GM19467 (cell line): ENCODE measurements around the gene SEPHS1.
A peak's percentile ranks its signal among the peaks of the same experiment; 100 is the strongest.

Source experiments
- ATAC-seq: cut with Tn5 transposase; IDR thresholded peaks from one replicate; pipeline ENCODE4 v1.9.1; 2021; ENCODE audit warnings: mild to moderate bottlenecking, moderate library complexity; ENCODE audit not compliant: unreplicated experiment

Gene SEPHS1

DNA sequence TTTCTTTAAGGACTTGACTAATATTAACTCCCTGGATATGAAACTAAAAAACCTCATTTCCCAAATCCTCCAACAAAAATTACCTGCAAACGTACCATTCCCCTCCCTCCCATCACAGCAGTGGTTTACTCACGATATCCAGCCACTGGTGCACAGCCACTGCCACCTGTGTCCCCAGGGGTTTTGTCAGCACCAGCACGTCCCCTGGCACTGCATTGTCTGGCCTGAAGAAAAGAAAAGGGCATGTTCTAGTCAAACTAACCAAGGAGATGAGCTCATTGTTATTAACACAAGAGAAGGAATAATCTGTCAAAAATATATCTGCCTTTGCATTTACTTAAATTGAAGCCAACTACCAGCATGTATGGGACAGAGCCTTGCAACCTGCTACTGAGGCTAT lies 18.5 kb downstream of the SEPHS1 start:
- ATAC-seq = no peak

- no peak for ATAC-seq
Measured at GRCh38 chr10:13328613-13329012, 19.5 kb downstream of the SEPHS1 start.

- ATAC-seq = no peak
Measured at GRCh38 chr10:13328126-13328525, 20.0 kb downstream of the SEPHS1 start.

- no peak for ATAC-seq
Measured at GRCh38 chr10:13327534-13327933, 20.6 kb downstream of the SEPHS1 start.

DNA sequence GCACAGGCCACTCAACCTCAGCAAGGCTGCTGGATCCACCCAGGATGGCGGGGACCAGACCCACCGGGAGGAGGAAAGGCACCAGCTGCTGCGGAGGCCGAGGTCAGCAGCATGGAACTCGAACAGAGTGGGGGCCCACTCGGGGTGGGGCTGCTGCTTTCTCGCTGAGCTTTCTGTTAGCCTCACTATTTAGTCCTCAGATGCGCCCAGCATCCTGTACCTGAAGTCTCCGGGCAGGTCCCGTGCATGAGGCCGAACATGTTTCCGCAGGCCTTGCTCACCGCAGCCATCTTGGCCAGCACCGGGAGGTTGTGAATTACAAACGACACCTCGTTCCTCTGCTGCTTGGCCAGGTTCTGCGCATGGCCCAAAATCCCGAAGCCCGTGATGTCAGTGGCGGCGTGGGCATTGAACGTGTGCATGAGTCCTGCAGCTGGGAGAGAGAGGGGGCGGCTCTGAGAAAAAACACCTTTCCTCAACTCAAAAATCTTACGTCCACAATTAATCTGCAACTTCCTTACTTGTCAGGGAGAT lies 25.4 kb downstream of the SEPHS1 start:
- ATAC-seq = no peak

DNA sequence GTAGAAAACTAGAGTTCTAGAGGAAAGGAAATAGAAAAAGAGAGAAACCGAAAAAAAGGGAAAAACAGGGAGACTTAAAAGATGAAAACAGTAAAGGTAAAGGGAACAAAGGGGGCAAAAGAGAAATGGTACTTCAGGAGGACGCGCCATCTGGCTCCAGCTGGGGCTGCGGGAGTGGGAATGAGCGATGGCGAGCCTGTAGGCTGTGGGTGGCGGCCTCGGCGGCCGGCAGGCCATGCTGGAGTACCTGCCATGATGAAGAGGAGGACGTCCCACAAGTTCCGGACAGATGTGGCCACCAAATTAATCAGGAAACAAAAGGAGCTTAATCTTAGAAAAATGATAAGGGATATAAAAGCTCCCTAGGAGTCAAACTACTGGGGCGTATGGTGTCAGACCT lies 26.5 kb downstream of the SEPHS1 start:
- ATAC-seq = no peak

GRCh38 chr10:13319166-13319565 lies 28.9 kb downstream of the SEPHS1 start:
- no peak for ATAC-seq

DNA sequence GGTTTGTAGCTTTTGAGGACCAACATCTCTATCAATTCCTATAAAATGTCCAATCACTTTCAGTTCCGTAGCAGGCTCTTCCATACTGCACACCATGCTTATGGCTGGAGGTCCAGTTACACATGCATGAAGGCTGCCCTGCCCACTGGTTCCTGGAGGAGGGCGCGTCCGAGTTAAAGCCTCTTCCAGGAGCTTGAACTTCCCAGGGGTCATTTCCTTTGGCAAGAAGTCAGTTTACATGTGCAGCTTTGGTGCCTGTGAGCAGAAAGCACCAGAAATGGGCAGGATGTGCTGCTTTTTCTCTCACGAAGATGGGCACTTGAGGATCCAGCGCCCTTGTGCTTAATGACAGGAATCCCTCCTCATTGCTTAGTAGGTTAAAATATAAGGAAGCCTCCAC lies 30.6 kb downstream of the SEPHS1 start:
- ATAC-seq = no peak

DNA sequence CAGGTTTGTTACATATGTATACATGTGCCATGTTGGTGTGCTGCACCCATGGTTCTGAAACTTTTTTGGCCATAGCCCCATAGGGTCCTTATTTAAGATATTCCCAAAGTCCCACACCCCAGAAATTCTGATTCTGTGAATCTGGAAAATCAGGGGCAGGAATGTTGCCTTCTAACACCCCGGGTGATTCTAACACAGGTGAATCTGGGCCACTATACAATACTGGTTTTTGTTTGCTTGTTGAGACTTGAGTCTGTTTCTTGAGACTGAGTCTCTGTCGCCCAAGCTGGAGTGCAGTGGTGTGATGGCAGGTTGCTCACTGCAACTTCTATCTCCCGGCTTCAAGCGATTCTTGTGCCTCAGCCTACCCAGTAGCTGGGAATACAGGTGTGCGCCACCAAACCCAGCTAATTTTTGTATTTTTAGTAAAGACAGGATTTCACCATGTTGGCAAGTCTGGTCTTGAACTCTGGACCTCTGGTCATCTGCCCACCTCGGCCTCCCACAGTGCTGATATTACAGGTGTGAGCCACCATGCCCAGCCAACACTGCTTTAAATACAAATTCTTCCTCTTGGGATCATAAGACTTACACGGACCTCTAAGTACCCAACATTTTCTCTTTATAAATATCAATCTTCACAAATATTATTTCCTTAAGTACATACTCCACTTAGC lies 31.3 kb downstream of the SEPHS1 start:
- no peak for ATAC-seq

GRCh38 chr10:13315361-13315760 lies 32.7 kb downstream of the SEPHS1 start:
- ATAC-seq = no peak

- no peak for ATAC-seq
Measured at GRCh38 chr10:13311177-13311575, 36.9 kb downstream of the SEPHS1 start.

- ATAC-seq = peak; percentile 64
Measured at GRCh38 chr10:13310518-13311176, 37.4 kb downstream of the SEPHS1 start.

GRCh38 chr10:13309792-13310191 lies 38.3 kb downstream of the SEPHS1 start:
- ATAC-seq = no peak

DNA sequence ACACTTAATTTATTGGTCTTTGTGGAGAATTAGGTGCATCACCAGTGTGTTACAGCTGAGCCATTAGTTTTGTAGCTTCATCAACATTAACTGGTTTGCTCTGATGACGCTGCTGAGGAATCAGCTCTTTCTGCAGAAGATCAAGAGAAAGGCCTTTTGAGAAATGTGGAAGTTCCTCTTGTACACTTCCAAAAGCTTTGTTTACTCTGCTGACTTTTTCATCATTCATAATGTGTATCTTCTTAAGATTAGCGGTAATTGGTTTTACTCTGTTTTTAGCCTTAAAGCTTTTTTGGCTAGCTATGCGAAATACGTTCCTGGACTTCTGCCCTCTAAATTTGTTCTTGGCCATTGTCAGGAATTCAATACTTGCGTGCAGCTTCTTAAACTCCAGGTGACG lies 40.0 kb downstream of the SEPHS1 start:
- ATAC-seq = no peak

DNA sequence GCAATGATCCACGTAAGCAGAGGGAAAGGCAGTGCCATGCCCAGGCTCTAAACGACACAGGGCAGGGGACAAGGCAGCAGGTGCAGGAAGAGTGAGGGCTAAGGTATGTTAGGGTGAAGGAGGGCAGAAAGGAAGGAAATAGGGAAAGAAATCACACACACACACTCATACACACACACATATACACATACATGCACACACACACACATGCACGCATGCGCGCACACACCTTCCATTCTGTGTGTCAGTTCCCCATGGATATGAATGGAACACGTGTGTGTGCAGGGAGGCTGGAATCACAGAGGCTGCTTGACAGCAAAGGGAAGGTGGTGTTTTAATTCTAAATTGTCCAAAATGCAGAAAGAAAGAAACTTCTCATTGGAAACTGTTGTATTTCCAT lies 42.0 kb downstream of the SEPHS1 start:
- ATAC-seq = no peak

GRCh38 chr10:13302821-13303555 lies 45.1 kb downstream of the SEPHS1 start:
- ATAC-seq = no peak

- ATAC-seq = peak; percentile 71
Measured at GRCh38 chr10:13299437-13300287, 48.4 kb downstream of the SEPHS1 start, which contains the start of gene PHYH. TSS of gene PHYH (minus strand) at chr10:13300064. CDS start at chr10:13300042, 22 bp downstream.

- ATAC-seq = no peak
Measured at GRCh38 chr10:13298748-13299436, 49.2 kb downstream of the SEPHS1 start.

DNA sequence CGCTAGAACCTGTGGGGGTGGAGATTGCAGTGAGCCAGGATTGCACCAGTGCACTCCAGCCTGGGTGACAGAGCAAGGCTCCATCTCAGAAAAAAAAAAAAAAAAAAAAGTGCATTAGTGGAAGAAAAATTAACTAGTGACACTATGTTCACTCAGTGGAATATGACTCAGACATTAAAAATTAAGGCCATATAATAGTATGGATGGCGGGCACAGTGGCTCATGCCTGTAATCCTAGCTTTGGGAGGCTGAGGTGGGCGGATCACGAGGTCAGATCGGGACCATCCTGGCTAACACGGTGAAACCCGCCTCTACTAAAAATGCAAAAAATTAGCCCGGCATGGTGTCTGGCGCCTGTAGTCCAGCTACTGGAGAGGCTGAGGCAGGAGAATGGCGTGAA lies 51.6 kb downstream of the SEPHS1 start:
- ATAC-seq = no peak

- no peak for ATAC-seq
Measured at GRCh38 chr10:13294784-13295183, 53.3 kb downstream of the SEPHS1 start.
